Measurements from ENCODE around the gene ANKFN1.

ANKFN1 gene

DNA sequence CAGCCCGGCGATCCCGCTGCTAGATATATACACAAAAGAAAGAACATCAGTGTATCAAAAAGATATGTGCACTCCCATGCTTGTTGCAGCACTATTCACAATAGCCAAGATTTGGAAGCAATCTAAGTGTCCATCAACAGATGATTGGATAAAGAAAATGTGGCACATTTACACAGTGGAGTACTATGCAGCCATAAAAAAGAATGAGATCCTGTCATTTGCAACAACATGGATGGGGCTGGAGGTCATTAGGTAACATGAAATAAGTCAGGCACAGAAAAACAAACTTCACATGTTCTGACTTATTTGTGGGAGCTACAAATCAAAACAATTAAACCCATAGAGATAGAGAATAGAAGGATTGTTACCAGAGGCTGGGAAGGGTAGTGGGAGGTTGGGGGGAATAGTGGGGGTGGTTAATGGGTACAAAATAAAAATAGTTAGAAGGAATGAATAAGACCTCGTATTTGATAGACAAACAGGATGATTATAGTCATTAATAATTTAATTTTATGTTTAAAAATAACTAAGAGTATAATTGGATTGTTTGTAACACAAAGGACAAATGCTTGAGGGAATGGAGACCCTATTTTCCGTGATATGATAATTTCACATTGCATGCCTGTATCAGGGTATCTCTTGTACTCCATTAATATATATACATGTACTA lies 263.5 kb downstream of the ANKFN1 start:
- Histone ChIP-seq H3K4me3 (no peak overlapping the region), H3K27ac (no peak overlapping the region)

- no peak overlapping the region for H3K27ac ChIP-seq
These were observed 270.7 kb downstream of the ANKFN1 start for GRCh38 chr17:56424005-56424404.

DNA sequence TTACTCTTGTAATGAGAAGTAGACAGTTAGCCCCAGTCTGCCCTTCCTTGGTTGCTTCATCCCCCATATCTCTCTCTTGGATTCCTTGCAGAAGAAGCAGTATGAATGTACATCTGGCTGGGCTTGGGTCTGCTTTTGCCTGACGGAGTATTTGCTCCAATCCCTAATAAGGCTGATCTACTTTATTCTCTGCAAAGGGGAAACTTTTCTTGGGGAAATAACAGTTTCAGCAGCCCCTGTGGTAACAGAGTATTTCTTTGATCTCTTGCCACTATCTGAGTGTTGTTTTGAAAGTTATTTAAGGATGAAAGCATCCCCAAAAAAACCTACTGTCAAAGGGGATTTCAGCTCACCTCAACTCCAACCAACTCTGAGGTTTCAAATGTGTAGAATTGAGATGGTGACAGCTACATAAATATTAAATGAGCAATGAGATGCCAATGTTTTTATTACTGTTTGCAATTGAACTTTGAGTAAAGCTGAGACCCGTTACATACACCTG lies 271.3 kb downstream of the ANKFN1 start:
- no peak overlapping the region for H3K27ac ChIP-seq

More at GRCh38 chr17:56424005-56424404, 270.7 kb downstream of the ANKFN1 start:
- H3K4me3 ChIP-seq: no peak overlapping the region

DNA sequence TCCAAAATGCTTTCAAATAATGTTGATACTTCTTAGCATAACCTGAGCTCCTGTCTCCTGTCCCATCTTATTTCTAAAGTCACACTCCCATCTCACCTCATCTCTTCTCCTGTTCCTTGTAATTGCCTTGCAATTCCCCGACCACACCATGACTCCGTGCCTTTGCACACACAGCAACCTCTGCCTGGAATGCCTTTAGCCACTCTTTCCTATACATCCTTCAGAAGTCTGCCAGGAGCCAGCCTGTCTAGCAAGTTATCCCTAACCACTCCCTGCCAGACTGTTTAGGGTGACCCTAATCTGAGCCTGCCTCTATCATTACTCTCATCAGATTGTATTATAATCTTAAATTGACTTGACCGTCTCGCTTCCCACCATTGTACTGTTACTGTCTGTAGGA lies 272.2 kb downstream of the ANKFN1 start:
- no peak overlapping the region for H3K27ac ChIP-seq
- H3K4me3 ChIP-seq: no peak overlapping the region

More for the DNA sequence above, 271.3 kb downstream of the ANKFN1 start:
- H3K4me3 ChIP-seq: no peak overlapping the region

- H3K27ac ChIP-seq: no peak overlapping the region
- no peak overlapping the region for H3K4me3 ChIP-seq
These were observed 273.6 kb downstream of the ANKFN1 start for GRCh38 chr17:56426901-56427300.

- Histone ChIP-seq H3K27ac (no peak overlapping the region), H3K4me3 (no peak overlapping the region)
These were observed 278.5 kb downstream of the ANKFN1 start for GRCh38 chr17:56431736-56432135.

- no peak overlapping the region for H3K27ac ChIP-seq
- no peak overlapping the region for H3K4me3 ChIP-seq
These were observed 279.2 kb downstream of the ANKFN1 start for GRCh38 chr17:56432443-56432842.

GRCh38 chr17:56434610-56435009 lies 281.3 kb downstream of the ANKFN1 start:
- Histone ChIP-seq H3K27ac (no peak overlapping the region), H3K4me3 (no peak overlapping the region)

DNA sequence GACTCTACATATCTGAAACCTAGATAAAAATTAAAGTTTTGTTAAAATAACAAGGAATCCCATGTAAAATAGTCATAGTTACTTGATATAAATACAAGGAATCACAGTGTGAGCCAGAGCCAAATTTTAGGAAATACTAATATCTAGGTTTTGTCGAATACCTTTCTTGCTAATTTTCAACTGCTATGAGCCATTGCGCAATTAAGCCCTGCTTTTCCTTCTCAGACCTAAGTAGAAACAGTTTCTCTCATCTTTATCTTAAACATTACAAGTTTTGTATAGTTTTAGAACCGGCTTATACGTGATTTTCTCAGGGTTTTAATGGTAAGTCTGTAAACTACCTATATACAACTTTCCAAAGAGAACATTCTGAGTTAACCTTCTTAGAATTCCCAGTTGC lies 282.9 kb downstream of the ANKFN1 start:
- no peak overlapping the region for H3K27ac ChIP-seq
- H3K4me3 ChIP-seq: no peak overlapping the region

DNA sequence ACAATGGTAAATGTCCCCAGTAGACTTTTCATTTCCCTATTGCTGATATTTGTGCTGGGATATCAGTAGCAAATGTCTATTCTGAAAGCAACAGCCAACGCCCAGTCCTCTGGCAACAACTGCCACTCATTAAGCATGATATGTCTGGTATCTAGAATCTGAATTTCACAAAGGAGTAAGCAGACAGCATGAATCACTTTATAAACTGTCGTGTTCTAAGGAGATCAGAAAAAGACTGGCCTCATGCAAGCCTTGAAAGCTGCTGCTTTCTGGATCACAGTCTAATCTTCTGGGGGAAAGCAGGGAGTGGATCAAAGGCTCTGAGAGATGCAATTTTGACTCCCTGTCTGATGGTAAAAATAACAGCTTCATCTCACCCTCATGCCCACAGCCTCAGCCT lies 287.1 kb downstream of the ANKFN1 start:
- Histone ChIP-seq H3K4me3 (no peak overlapping the region), H3K27ac (no peak overlapping the region)

DNA sequence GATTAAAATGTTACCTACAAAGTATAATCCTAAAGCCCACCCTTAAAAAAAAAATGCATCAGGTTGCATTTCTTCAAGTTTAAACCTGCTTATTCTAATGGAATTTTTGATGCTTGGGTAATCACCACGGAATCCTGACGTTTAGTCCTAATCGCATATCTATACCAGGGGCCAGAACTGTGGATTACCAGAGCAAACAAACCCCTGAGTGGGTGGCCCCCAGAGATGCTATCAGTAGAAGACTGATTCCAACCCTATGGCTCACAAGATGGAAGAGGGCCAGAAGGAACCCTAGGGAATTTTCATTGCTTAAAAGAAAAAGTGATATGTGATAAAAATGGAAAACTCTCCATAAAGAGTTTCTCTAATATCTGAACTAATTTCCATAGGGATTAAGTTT lies 288.0 kb downstream of the ANKFN1 start:
- no peak overlapping the region for H3K27ac ChIP-seq
- no peak overlapping the region for H3K4me3 ChIP-seq

- no peak overlapping the region for H3K27ac ChIP-seq
- no peak overlapping the region for H3K4me3 ChIP-seq
These were observed 292.6 kb downstream of the ANKFN1 start for GRCh38 chr17:56445692-56446411.

DNA sequence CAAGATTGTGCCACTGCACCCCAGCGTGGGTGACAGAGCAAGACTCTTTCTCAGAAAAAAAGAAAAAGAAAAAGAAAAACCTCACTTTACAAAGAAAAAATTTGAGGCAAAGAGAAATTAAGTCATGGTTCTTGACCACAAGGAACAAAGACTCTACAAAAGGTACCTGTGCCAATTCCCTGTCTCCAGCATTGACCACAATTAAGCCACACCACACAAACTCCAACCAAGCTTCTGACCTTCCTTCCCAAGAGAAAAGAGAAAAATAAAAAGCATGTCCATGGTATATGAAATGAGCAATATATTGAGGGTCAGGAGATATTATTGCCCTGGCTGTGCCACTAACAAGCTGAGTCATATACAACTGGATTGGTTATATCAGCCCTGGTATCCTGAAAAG lies 293.9 kb downstream of the ANKFN1 start:
- no peak overlapping the region for H3K4me3 ChIP-seq
- no peak overlapping the region for H3K27ac ChIP-seq

DNA sequence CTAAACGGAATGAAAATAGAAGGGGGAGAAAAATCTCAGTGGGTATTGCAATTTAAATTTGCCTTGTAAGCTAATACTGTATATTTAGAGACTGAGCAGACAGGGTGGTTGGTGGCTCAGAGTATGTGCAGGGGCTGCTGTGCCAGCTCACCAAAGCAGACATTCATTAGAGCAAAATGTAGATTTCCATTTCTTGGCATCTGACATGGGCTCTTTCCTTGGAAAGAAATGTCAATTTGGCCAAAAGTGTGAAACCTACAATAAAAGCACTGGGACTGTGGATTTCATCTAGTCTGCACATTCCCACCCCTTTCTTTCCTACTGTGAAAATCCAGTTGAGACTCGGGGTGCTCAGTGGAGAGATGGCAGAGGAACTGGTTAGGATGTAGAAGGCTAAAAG lies 295.1 kb downstream of the ANKFN1 start:
- H3K27ac ChIP-seq: no peak overlapping the region
- no peak overlapping the region for H3K4me3 ChIP-seq

GRCh38 chr17:56449176-56449575 lies 295.9 kb downstream of the ANKFN1 start:
- no peak overlapping the region for H3K27ac ChIP-seq

DNA sequence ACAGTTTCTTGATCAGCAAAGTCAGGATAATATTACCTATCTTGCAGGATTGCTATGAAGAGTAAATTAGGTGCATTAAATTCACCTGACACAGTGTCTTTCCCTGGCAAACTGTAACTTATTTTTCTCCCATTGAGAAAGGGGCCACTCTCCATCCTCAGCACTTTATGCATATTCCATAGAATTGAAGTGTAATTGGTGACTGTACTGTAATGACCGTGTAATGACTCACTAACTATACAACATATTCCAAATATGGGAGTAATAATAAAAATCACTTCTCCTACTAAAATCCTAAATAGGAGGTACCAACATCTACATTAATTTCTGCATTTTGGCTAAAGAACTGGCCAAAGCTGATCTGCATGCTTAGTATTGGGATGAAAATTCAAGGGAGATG lies 298.4 kb downstream of the ANKFN1 start:
- Histone ChIP-seq H3K4me3 (no peak overlapping the region), H3K27ac (no peak overlapping the region)

More at GRCh38 chr17:56449176-56449575, 295.9 kb downstream of the ANKFN1 start:
- no peak overlapping the region for H3K4me3 ChIP-seq

- H3K4me3 ChIP-seq: no peak overlapping the region
- no peak overlapping the region for H3K27ac ChIP-seq
These were observed 299.2 kb downstream of the ANKFN1 start for GRCh38 chr17:56452461-56452860.

DNA sequence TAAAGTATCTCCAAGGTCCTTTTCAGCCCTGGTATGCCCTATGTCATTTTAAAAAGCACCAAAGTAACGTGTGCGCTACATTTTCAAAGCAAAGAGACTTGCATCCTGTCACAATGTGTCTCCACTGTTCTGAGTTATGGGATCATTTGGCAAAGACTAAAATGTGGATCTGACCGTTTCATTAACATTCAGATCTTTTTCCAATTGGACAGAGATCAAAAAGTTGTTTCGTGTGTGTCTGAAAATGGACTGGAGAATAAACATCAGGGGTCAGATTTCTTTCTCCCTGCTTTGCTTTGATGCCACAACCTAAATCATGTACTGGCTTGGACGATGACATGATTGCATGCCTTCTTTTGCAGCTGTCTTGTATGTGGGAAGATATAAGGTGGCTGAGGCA lies 304.2 kb downstream of the ANKFN1 start:
- Histone ChIP-seq H3K27ac (no peak overlapping the region), H3K4me3 (no peak overlapping the region)

- H3K4me3 ChIP-seq: no peak overlapping the region
- H3K27ac ChIP-seq: no peak overlapping the region
These were observed 312.6 kb downstream of the ANKFN1 start for GRCh38 chr17:56465886-56466285.

GRCh38 chr17:56468840-56469239 lies 315.6 kb downstream of the ANKFN1 start:
- Histone ChIP-seq H3K27ac (no peak overlapping the region), H3K4me3 (no peak overlapping the region)

GRCh38 chr17:56471696-56472095 lies 318.4 kb downstream of the ANKFN1 start:
- no peak overlapping the region for H3K4me3 ChIP-seq
- H3K27ac ChIP-seq: no peak overlapping the region

Data from skin epidermis (tissue), 12 donors.